Heart right ventricle (tissue), 16 donors: Measurements from ENCODE around the gene SMCO4. TPM values are rescaled to one million over a fixed set of nuclear protein-coding genes. Genes with fewer than 3 reads are reported as not detected.

Experiments used
- ATAC-seq, 8 donors: fragments of 200-7000 bp; cut with Tn5 transposase; one replicate each; pipeline ENCODE4 v1.9.1; 2020; ENCODE audit warnings: mild to moderate bottlenecking in 8 of 8, moderate library complexity in 8 of 8, moderate number of reproducible peaks in 1 of 8
- DNase-seq, 2 donors: peaks; one replicate each; pipeline ENCODE4 v3.0.0-alpha.2; 2020
- H3K27ac ChIP-seq, 10 donors: fragments of 200-600 bp; sonication (generic) in 2 of 10; one replicate each; pipeline versions ENCODE4 v1.5.0 to v1.8.0; 2020 to 2022; ENCODE audit warnings: mild to moderate bottlenecking in 3 of 10
- H3K27me3 ChIP-seq, 7 donors: fragments of 200-600 bp; one replicate each; pipeline ENCODE4 v1.8.0; 2021 to 2022; ENCODE audit warnings: mild to moderate bottlenecking in 2 of 7
- H3K36me3 ChIP-seq, 9 donors: fragments of 200-600 bp; sonication (generic) in 1 of 9; one replicate each; pipeline versions ENCODE4 v1.5.0 to v1.8.0; 2020 to 2022; ENCODE audit warnings: mild to moderate bottlenecking in 2 of 9
- H3K4me1 ChIP-seq, 9 donors: fragments of 200-600 bp; sonication (generic) in 1 of 9; one replicate each; pipeline versions ENCODE4 v1.5.0 to v1.8.0; 2020 to 2022; ENCODE audit warnings: mild to moderate bottlenecking in 4 of 9
- H3K4me3 ChIP-seq, 10 donors: fragments of 200-600 bp; sonication (generic) in 2 of 10; one replicate each; pipeline versions ENCODE4 v1.5.0 to v1.8.0; 2020 to 2022; ENCODE audit warnings: mild to moderate bottlenecking in 7 of 10, moderate library complexity in 2 of 10
- H3K9me3 ChIP-seq, 11 donors: fragments of 200-600 bp in 10 of 11; sonication (generic) in 2 of 11; one replicate each; pipeline versions ENCODE4 v1.5.0 to v1.8.0; 2013 to 2022; ENCODE audit warnings: mild to moderate bottlenecking in 2 of 11, control low read depth in 1 of 11, moderate library complexity in 1 of 11
- CTCF ChIP-seq, 9 donors: fragments of 200-600 bp; sonication (generic) in 2 of 9; IDR thresholded peaks; one replicate each; pipeline versions ENCODE4 v1.5.0 to v1.8.0; 2021 to 2022; ENCODE audit warnings: antibody characterized with exemption in 9 of 9, mild to moderate bottlenecking in 5 of 9, moderate library complexity in 1 of 9
- WGBS, 2 donors: extraction: QIAGEN DNeasy Blood & Tissue Kit; methylation state at CpG; one replicate each; pipeline ENCODE4 v1.1.7; 2013; ENCODE audit warnings: inconsistent platforms in 1 of 2; 5-methylcytosine and 5-hydroxymethylcytosine counted together
- intact Hi-C, 10 donors: fragments of 100-400 bp; cut with DNase I; formaldehyde crosslinking; loops; one replicate each; pipeline versions ENCODE4 v1.11.1 to v1.14.2; 2022
- polyA plus RNA-seq, 2 donors: library from polyadenylated mRNA; stranded (reverse); fragments of 200-250 nt; gene quantifications; one replicate each; pipeline ENCODE4 v1.2.3, GENCODE V29; 2013
- total RNA-seq, 10 donors: library from RNA; stranded (reverse); fragmentation: NEBNext Ultra II Directional in 3 of 10; extraction: Animal tissue kit (Norgen Biotek cat#: 25700) in 3 of 10; gene quantifications; one replicate each; pipeline versions ENCODE4 v1.2.1 to v1.2.4, GENCODE V29; 2021 to 2023
- donor health status: Arrhythmogenic right ventricular cardiomyopathy.
- donor health status: ischemic (EF 13 %, LVEDD 7.1; RV severe dilation, severe dysfunction).
- donor health status: healthy with polysubstance abuse.
- donor health status: DM: no; HTN: yes; CAD: no.
- donor health status: DM: no; HTN: no; CAD: no.
- donor health status: ischemic (EF 25% LVEDD 6.9; RV normal size, moderate dysfunction).
- donor health status: ischemic (EF 25% LVEDD 5.7; RV mildly dilated, moderate dysfunction).
- donor health status: healthy.
- donor health status: DM: yes; HTN: yes; CAD: no.
- donor health status: Ischemic cardiomyopathy.
- donor health status: ischemic (EF 35%, LVEDD 5.7; RV mildly dilated, moderate dysfunction).
- donor health status: nonischemic (EF 11% LVEDD 7.7; RV severe dilation, severe dysfunction).
- donor health status: DM: yes; HTN: yes; CAD: no.
- donor health status: PGD.
- donor health status: ischemic (EF 29% LVEDD 5.4; RV normal size, mild dysfunction).
- donor health status: nonischemic (EF 23%, LVEDD 6.1; RV moderate dilation, normal function).

The SMCO4 gene
- total and polyA plus RNA-seq, 12 donors: 23.1 to 85.5 (median 44.8) TPM

- intact Hi-C loops: no loop called here
- no peak overlapping the region for H3K4me3 ChIP-seq
- WGBS, 2 donors: 92 to 94% methylated on average over 8 of the region's 8 CpGs
- no peak for TF ChIP-seq CTCF (IDR thresholded peaks at IDR 0.05)
- DNase-seq (no peak), ATAC-seq (no peak)
- no peak overlapping the region for H3K27ac ChIP-seq
- peaks cover 0 to 46% (median 0%) of the 10 kb centered on the region in 9 donors for H3K36me3 ChIP-seq
- peaks cover 0 to 9% (median 0%) of the 10 kb centered on the region in 9 donors for H3K4me1 ChIP-seq
- H3K27me3 ChIP-seq: no peaks in the 10 kb centered on the region
- no peaks in the 10 kb centered on the region for H3K9me3 ChIP-seq
Measured at GRCh38 chr11:93492464-93493251, 50.5 kb downstream of the SMCO4 start.

- Histone ChIP-seq H3K4me1 (peaks cover 0 to 13% (median 0%) of the 10 kb centered on the region in 9 donors), H3K36me3 (peaks cover 0 to 44% (median 0%) of the 10 kb centered on the region in 9 donors), H3K27me3 (no peaks in the 10 kb centered on the region), H3K4me3 (no peak overlapping the region), H3K9me3 (no peaks in the 10 kb centered on the region), H3K27ac (no peak overlapping the region)
- DNase-seq (no peak), ATAC-seq (no peak)
- intact Hi-C loops: no loop called here
- TF ChIP-seq CTCF (IDR thresholded peaks at IDR 0.05): no peak
- WGBS, 2 donors: 85 to 86% methylated on average over 5 of the region's 5 CpGs
Measured at GRCh38 chr11:93491973-93492372, 51.2 kb downstream of the SMCO4 start.

DNA sequence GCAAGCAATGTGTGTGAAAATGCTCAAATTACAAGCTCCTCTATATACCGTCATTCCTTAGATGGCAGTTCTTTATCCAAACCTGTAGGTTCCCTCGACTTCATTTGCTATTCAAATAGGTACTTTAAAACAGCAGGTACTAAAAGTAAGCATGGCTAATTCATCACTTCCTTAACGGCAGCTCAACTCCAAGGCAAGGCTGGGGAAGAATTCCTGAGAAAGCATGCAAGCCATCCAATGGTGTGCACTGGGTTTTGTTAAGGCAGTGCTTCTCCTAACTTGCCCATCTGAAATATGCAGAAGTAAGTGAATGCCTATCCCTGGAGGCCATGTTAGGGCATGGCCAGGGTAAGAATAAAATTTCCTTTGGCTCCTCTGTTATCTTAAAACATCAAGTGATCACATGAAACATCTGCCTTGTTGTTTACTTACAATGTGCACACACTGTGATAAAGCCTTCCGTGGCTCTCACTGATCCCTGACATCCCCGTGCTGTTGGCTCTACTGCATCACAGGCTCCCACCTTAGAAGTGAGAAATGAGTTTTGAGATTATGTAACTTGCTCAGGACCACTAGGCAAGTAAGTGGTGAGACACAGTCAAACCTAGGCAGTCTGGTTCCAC is 52.1 kb downstream of the SMCO4 start:
- DNase-seq: no peak
- H3K9me3 ChIP-seq: no peaks in the 10 kb centered on the region
- TF ChIP-seq CTCF (IDR thresholded peaks at IDR 0.05): no peak
- peaks cover 0 to 40% (median 0%) of the 10 kb centered on the region in 9 donors for H3K36me3 ChIP-seq
- WGBS, 2 donors: 68 to 76% methylated on average over 5 of the region's 5 CpGs
- intact Hi-C loops: no loop called here
- peaks cover 0 to 16% (median 0%) of the 10 kb centered on the region in 9 donors for H3K4me1 ChIP-seq
- ATAC-seq: no peak
- no peak overlapping the region for H3K27ac ChIP-seq
- no peaks in the 10 kb centered on the region for H3K27me3 ChIP-seq
- no peak overlapping the region for H3K4me3 ChIP-seq

DNA sequence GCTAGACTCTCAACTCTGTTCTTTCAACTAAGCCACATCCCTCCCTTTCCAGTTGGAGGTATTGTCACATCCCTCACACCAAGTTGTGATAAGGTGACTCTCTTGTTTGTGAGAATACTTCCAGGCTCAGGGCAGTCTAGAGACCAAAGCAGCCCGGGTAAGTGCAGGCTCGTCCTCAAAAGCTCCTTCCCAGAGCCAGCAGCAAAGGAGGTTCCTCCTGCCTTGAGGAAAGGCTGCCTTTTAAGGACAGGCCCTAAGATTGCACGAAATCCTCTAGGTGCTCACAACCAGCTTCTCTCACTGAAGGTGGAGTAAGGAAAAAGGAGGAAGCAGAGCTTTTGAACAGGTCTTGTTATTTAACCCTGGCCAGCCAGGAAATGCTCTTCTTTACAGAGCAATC is 53.4 kb downstream of the SMCO4 start:
- Histone ChIP-seq H3K9me3 (no peaks in the 10 kb centered on the region), H3K36me3 (peaks cover 0 to 37% (median 0%) of the 10 kb centered on the region in 9 donors), H3K27ac (no peak overlapping the region), H3K4me3 (no peak overlapping the region), H3K27me3 (no peaks in the 10 kb centered on the region), H3K4me1 (peaks cover 0 to 16% (median 5%) of the 10 kb centered on the region in 9 donors)
- 63 to 70% methylated on average over 3 of the region's 3 CpGs for WGBS, 2 donors
- no peak for TF ChIP-seq CTCF (IDR thresholded peaks at IDR 0.05)
- DNase-seq: no peak
- no peak for ATAC-seq
- intact Hi-C loops: loop anchor here in 3 of 10 donors (5.0 to 10.0 kb wide), 3 partner anchors 52 to 165 kb away; partner anchors contain the start of gene SMCO4 (in 2 of the 3)
